ENCODE results near the gene AOC3.
A peak's percentile ranks its signal among the peaks of the same experiment; 100 is the strongest.

- TF ChIP-seq CTCF (IDR thresholded peaks at IDR 0.05) (peak in 1 of 3 donors; percentile 96), POLR2A (IDR thresholded peaks at IDR 0.05) (no peak)
These were observed 7.6 kb upstream of the AOC3 start for GRCh38 chr17:42843358-42843934.
